GM18508 (cell line): ENCODE measurements around the gene SPEG.

Experiments used
- ATAC-seq: cut with Tn5 transposase; IDR thresholded peaks from one replicate; pipeline ENCODE4 v1.9.1; 2021; ENCODE audit warnings: moderate number of reproducible peaks; ENCODE audit not compliant: insufficient read depth, unreplicated experiment

Gene SPEG

DNA sequence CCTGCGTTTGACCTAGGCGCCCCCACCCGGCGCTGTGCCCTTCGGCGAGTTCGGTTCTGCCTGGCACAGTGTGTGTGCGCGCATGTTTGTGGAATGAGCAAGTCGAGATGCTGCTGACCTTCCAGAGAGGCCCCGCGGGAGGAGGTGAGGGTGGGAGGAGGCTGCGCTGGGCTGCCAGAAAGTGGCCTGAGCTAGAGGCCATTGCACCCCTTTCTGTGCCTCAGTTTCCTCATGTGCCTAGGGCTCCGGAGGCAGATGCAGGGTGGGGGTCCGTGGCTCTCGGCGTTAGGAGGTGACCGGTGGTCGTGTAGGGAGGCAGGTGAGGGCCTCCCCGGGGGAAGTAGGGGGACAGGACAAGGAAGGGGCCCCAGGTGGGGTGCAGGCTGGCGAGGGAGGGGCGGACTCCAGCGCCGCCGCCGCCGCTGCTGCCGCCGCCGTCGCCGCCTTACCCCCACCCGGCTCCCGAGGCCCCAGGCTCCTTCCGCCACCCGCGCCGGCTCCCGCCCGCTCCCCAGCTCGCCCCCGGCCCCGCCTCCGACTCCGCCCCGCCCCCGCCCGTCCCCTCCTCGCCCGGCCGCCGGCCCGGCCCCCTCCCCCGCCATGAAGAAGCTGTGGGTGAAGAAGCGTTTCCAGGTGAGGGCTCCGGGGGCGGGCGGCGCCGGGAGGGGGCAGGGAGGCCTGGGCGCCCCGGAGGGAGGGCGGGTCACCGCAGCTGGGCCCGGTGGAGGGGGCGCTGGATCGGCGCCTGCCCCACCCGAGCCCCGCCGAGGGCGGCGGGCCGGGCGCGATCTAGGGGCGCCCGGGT lies 7.0 kb downstream of the SPEG start:
- no peak for ATAC-seq

DNA sequence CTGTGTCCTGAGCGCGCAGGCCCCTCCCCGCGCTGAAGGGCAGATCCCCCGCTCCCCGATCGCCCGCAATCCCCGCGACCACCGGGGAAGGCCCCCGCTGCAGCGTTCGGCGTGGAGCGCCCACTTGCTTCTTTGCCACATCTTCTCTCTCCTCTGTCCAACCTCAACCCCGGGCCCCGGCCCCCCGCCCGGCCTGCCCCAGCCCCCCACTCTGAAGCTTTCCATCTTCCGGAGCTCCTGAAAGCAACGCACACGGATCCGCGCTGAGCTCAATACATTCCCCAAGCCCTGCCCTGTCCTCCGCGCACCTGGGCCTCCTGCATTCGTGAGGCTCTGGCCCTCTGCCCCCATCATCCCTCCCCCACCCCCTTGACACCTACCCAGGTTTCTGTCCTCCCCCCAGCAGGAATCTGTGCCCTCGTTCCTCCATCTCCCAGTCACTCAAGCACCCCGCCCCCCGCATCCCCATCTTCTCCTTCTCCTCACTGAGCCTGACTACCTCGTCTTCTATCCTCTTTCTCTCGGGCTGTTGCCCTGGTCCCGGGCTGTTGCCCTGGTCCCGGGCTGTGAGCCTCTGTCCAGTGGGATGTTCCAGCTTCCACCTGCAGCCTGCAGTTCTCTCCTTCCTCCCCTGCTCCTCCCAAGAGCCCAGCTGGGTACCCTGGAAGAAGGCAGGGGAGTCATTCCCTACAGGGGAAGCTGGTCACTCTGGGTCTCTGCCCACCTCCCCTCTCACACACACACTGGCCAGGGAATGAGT lies 7.8 kb downstream of the SPEG start:
- no peak for ATAC-seq

DNA sequence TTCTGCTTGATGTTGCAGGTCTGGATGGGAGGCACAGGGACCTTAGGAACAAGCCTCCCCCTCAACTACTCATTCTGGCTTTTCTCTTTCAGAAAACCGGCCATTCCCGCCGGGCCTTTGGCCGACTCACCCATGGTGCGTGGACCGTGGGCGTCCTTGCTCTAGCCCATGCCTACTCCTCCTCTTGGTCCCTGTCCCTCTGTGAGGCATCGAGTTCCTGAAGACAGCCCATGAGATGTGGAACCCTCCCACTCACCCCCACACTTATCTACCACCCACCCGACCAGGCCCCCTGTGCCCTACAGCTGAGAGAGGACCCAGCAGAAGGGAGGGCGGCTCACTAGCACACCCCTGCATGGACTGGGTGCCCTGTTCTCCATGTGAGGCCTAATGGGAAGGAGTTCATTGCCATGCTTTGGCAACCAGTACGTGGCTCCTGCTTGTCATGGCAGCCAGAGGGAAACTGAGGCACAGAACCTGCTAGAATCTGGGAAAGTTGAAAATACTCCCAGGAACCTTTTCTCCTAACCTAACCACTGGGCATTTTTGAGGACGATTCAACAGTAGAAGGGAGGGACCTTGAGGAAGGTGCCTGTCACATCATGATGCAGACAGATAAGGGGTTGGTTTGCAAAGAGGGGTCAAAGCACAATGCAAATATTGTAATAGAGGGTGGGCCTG lies 8.5 kb downstream of the SPEG start:
- no peak for ATAC-seq

DNA sequence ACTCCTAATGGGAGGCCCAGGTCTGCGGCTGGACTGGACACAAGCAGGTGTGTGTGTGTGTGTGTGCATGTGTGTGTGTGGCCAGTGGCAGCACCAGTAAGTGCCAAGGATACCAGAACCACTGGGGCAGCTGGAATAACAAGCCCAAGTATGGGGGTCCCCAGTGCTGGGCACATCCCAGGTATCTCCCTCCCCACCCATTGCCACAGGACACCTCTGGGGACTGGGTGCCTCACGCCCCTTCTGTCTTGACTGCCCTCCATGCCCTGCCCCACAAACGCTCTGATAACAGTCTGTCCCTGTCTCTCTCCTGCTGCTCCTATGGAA lies 9.0 kb downstream of the SPEG start:
- no peak for ATAC-seq

DNA sequence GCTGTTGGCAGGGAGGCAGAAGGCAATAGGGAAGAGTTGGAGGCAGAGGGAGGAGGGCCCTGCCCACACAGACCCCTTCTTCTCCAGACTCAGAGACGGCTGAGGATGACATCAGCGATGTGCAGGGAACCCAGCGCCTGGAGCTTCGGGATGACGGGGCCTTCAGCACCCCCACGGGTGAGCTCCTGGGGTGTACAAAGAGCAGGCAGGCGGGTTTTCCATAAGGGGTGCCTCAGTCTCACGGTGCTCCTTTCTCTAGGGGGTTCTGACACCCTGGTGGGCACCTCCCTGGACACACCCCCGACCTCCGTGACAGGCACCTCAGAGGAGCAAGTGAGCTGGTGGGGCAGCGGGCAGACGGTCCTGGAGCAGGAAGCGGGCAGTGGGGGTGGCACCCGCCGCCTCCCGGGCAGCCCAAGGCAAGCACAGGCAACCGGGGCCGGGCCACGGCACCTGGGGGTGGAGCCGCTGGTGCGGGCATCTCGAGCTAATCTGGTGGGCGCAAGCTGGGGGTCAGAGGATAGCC lies 10.0 kb downstream of the SPEG start:
- ATAC-seq, result no peak

DNA sequence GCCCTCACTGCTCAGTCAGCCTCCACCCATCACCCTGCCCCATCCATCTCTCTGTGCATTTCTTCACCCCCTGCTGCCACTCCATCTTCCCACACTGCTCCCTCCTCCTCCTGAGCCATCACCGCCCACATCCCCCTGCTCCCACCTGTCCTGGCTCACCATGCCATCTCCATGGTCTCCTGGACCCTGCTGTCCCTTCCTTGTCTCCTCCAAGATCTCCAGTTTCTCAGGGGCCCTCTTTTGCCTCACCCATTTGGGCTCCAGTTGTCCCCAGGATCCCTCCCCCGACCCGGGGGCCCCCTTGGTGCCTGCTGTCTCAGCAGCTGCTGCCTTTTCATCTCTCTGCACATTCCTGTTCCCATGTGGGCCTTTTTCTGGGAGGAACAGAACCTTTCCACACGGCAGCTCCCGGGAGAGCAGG lies 10.6 kb downstream of the SPEG start:
- ATAC-seq, result no peak

DNA sequence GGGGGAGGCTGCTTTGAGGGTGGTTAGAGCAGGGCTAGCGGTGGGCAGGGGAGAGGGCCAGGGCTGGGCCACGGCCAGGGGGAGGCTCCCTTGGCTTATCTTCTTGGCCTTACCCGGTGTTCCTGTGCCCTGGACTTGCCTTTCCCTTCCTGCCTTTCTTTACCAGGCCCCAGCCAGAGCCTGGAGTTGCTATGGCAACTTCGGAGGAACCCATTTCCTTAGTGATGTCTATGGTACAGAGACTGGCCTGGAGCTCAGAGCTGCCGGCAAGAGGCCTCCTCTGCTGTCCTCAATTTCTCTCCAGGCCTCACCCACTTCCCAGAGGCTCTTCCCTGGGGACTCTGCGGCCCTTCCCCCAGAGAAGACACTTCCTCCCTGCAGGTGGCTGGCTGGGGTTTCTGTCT lies 11.5 kb downstream of the SPEG start:
- ATAC-seq, result no peak

DNA sequence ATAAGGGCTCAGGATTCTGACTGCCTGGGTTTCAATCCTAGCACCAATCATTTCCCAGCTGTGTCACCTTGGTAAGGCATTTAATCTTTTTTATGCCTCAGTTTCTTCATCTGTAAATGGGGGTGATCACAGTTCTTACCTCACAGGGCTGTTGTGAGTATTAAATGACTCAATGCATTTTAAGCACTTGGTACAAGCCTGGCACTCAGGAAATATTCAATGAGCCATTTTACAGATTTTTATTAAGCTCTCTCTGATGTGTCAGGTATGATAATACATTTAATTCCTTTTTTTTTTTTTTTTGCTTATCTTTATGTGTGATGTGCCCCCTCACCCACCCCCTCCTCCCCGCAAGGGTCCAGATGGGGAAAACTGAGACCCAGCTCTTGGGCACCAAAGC lies 12.0 kb downstream of the SPEG start:
- ATAC-seq, result no peak

DNA sequence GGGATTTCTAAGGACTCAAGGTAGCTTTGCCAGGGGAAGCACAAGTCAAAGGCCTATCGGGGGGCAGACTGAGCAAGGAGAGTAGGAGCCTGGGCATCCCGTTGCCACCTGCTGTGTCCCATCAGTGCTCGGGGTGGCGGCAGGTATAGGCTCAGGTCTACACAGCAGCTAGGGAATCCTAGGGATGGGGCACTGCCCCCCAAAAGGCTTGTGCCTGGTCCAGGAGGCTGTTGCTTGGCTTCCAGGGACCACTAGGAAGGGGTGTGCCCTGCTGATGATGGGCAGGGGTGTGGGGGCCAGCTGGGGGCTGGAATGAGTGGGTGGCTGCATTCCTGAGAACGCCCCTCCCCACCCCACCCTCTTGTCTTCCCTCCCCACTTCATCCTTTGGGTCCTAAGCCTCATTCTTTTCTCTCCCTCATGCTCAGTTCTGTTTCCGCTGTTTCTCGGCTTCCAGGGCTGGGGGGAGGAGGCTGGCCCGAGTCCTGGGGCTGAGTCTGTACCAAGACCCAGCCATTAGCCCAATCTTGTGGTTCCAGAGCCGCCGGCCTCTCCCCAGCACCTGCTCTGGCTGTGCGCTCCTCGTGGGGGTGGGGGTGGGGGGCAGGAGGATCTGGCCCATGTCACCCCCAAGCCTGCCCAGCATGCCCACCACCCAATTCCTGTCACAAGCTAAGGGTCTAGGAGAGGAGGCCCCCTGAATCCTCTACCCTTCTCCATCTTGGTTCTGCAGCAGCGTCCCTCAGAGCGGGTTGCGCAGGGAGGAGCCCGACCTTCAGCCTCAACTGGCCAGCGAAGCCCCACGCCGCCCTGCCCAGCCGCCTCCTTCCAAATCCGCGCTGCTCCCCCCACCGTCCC lies 12.8 kb downstream of the SPEG start:
- ATAC-seq, result no peak

DNA sequence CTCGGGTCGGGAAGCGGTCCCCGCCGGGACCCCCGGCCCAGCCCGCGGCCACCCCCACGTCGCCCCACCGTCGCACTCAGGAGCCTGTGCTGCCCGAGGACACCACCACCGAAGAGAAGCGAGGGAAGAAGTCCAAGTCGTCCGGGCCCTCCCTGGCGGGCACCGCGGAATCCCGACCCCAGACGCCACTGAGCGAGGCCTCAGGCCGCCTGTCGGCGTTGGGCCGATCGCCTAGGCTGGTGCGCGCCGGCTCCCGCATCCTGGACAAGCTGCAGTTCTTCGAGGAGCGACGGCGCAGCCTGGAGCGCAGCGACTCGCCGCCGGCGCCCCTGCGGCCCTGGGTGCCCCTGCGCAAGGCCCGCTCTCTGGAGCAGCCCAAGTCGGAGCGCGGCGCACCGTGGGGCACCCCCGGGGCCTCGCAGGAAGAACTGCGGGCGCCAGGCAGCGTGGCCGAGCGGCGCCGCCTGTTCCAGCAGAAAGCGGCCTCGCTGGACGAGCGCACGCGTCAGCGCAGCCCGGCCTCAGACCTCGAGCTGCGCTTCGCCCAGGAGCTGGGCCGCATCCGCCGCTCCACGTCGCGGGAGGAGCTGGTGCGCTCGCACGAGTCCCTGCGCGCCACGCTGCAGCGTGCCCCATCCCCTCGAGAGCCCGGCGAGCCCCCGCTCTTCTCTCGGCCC lies 13.6 kb downstream of the SPEG start:
- no peak for ATAC-seq

DNA sequence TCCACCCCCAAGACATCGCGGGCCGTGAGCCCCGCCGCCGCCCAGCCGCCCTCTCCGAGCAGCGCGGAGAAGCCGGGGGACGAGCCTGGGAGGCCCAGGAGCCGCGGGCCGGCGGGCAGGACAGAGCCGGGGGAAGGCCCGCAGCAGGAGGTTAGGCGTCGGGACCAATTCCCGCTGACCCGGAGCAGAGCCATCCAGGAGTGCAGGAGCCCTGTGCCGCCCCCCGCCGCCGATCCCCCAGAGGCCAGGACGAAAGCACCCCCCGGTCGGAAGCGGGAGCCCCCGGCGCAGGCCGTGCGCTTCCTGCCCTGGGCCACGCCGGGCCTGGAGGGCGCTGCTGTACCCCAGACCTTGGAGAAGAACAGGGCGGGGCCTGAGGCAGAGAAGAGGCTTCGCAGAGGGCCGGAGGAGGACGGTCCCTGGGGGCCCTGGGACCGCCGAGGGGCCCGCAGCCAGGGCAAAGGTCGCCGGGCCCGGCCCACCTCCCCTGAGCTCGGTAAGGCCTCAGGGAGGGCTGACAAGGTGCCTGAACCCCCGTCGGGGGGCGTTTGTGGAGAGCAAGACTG lies 14.2 kb downstream of the SPEG start:
- ATAC-seq, result no peak

DNA sequence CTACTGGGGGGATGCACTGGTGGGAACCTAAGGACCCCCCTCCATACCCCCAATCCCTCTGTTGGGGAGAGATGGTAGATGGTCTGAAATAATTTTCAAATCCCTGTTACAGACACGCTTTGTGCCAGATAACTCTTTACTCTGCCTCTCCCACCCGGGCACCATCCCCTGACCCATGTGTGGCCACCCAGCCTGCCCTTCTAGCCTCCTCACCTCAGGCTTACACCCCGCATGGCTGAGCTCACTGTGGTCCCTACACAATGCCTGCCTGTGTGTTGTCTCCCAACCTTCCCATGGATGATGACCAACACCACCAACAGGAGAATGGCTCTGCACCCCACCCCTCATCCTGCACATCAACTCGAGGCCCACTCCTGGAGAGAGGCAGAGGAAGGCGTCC lies 15.0 kb downstream of the SPEG start:
- ATAC-seq, result no peak

DNA sequence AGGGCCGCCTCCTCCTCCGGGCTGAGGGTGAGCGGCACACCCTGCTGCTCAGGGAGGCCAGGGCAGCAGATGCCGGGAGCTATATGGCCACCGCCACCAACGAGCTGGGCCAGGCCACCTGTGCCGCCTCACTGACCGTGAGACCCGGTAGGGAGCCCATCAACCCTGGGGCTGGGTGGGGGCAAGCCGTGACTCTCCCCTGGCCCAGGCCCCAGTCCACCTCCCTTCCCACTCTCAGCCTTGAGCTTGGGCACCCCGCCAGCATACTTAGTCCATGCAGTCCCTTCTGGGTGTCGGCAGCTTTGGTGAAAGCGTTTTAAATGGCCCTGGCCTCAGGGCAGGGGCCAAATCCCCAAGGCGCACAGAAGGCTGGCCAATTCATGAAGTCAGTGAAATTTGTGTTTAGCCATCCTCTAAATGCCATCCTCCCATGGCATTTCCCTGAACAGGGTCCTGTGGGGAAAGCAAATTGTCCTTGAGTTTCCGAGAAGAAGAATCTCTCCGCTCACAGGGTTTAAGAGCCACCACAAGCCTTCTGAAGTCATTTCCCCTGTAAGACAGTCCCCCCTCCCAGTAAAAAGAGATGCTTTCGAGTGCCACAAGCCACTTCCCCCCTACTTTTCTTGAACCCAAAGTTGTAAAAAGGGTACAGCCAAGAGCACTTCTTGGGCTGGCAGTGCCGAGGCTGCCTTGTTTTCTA lies 17.2 kb downstream of the SPEG start:
- no peak for ATAC-seq

DNA sequence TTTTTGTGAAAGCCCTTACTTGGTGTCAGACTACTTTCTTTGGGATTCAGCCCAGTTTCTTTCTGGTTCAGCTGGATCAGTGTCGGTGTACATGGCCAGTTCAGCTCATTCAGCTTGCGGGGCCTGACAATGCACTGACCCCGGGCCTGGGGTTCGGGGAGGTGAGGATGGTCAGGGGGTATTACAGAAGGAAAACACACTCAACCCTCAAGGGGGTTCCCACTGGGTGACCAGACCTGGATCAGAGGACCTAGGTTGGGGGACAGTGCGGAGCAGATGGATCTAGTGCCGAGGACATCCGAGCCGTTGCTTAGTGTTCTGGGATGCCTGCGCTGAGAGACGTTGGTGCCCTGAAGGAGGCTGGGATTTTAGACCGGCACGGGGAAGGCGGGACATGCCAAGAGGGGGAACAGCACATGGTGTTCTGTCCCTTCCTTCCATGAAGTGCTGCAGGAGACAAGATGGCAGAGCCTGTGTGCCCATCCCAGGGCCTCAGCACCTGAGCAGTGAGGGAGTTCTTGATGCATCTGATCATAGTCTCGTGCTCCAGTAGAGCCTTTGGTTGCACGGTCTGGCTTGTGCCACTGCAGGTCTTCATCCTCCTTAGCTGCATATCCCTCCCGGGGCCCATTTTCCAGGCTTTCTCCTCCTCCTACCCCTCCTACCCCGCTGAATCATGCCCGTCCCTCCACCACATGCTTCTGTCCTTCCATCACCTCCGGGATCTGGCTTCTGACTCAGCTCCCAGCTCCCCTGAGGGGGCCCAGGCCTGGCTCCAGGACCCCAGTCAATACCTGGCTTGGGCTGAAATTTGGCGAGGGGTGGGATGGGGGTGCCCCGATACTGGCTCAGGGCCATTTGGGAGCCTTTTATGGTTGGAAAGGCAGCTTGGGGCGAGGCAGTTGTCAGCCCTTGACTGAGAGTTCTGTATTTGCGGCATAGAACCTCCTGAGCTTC lies 18.0 kb downstream of the SPEG start:
- no peak for ATAC-seq

DNA sequence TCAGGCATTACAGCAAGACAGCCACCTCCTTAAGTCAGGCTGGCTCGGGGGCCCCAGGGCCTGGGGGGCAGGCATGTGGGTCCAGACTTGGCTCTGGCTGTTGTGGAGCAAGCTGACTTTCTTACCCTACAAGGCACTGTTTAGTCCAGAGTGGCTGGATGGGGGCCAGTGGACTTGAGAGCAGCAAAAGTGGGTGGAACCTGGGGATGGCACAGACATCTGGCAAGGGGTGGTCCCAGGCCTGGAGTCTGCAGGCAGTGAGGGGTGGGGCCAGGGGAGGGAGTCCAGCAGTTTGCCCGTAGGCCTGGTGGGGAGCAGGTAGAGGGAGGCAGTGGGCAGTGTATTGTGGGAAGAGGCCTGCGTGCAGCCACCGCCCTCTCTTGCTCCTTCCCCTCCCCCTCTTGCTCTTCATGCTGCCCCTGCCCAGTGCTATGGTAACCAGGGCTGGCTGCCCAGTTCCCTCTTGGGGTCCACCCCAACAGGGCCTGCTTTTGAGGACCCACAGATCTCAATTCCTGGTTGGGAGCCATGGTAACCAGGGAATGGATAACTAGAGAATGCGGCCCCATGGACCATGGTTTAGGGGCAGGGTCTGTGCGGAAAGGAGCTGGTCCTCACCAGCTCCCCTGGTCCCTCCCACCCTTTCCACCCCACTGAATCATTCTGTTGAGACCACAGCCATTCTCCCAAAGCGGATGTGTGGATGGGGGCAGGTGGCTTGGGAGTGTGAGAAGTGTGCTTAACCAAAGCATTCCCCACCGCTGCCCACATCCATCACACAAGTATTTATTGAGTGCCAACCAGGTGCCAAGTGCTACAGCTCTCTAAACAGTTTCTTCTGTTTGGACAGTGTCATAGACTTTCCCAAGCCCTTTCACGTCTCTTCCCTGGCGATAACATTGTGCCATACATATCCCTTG lies 19.3 kb downstream of the SPEG start:
- ATAC-seq, result no peak

DNA sequence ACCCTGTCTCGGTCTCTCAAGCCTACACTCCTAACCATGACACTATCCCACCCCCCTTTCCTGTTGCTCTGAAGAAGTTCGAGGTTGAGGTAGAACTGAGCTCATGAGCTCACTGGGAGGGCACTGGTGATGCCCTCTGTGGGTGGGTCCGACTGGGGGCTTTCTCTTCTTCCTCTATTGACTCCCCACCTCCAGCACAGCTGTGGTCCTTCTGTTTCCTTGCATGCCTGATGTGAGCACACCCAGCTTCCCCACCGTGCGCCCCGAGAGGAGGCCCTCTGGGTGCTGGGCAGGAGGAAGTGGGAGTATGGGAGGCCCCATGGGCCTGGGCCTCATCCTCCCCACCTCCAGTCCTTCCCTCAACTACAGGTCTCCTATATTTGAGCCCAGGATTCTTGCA lies 20.9 kb downstream of the SPEG start:
- ATAC-seq, result no peak
